Esophagus muscularis mucosa (tissue), 3 donors: ENCODE results near the gene AQP2.

Source experiments
- POLR2A ChIP-seq: fragments of 450-650 bp; IDR thresholded peaks from one replicate; pipeline ENCODE4 v1.6.1; 2017; ENCODE audit warnings: antibody characterized with exemption, moderate library complexity, mild to moderate bottlenecking, low read depth
- POLR2AphosphoS5 ChIP-seq, 2 donors: sonication (generic); formaldehyde crosslinking; IDR thresholded peaks; one replicate each; pipeline ENCODE4 v1.6.1; 2017; ENCODE audit warnings: antibody characterized with exemption in 2 of 2
- TF ChIP-seq, protein P1 (sequence below), 3 experiments: fragments of 200-600 bp in 2 of 3; fragments of 450-650 bp in 1 of 3; sonication (generic) in 2 of 3; IDR thresholded peaks; one replicate each; pipeline ENCODE4 v1.5.1; 2017 to 2019; ENCODE audit warnings: antibody characterized with exemption in 3 of 3, mild to moderate bottlenecking in 2 of 3, moderate library complexity in 1 of 3

GRCh38 chr12:49925433-49926204, 24.9 kb upstream of the AQP2 start:
- TF ChIP-seq, protein P1, sequence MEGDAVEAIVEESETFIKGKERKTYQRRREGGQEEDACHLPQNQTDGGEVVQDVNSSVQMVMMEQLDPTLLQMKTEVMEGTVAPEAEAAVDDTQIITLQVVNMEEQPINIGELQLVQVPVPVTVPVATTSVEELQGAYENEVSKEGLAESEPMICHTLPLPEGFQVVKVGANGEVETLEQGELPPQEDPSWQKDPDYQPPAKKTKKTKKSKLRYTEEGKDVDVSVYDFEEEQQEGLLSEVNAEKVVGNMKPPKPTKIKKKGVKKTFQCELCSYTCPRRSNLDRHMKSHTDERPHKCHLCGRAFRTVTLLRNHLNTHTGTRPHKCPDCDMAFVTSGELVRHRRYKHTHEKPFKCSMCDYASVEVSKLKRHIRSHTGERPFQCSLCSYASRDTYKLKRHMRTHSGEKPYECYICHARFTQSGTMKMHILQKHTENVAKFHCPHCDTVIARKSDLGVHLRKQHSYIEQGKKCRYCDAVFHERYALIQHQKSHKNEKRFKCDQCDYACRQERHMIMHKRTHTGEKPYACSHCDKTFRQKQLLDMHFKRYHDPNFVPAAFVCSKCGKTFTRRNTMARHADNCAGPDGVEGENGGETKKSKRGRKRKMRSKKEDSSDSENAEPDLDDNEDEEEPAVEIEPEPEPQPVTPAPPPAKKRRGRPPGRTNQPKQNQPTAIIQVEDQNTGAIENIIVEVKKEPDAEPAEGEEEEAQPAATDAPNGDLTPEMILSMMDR (IDR thresholded peaks at IDR 0.05), result no peak
- TF ChIP-seq POLR2A (no peak), POLR2AphosphoS5 (IDR thresholded peaks at IDR 0.05) (no peak)
